Esophagus muscularis mucosa (tissue), 4 donors: ENCODE measurements around the gene LEP. TPM values are rescaled to one million over a fixed set of nuclear protein-coding genes. Genes with fewer than 3 reads are reported as not detected.

Source experiments
- DNase-seq: peaks from one replicate; pipeline ENCODE4 v3.0.0-alpha.2; 2017; ENCODE audit errors: extremely low spot score
- H3K27ac ChIP-seq, 4 donors: fragments of 200-600 bp; sonication (generic); replicated peaks in 1 of 4; 1 replicate in 3 of 4; 2 replicates in 1 of 4; pipeline ENCODE4 v1.5.1; 2016 to 2019; ENCODE audit warnings: mild to moderate bottlenecking in 1 of 4
- H3K27me3 ChIP-seq, 4 donors: fragments of 200-600 bp; sonication (generic); one replicate each; pipeline versions ENCODE4 v1.5.1 to v1.6.0; 2016 to 2019
- H3K36me3 ChIP-seq, 4 donors: fragments of 200-600 bp; sonication (generic); one replicate each; pipeline ENCODE4 v1.5.1; 2016 to 2019
- H3K4me1 ChIP-seq, 4 donors: fragments of 200-600 bp; sonication (generic); one replicate each; pipeline ENCODE4 v1.5.1; 2016 to 2019
- H3K4me3 ChIP-seq, 4 donors: fragments of 200-600 bp; sonication (generic); 1 replicate in 2 of 4; 2 replicates in 2 of 4; pipeline ENCODE4 v1.5.1; 2016 to 2019; ENCODE audit warnings: mild to moderate bottlenecking in 4 of 4, moderate library complexity in 1 of 4
- H3K9me3 ChIP-seq, 4 donors: fragments of 200-600 bp; sonication (generic); 1 replicate in 3 of 4; 2 replicates in 1 of 4; pipeline ENCODE4 v1.5.1; 2016 to 2019
- CTCF ChIP-seq, 3 experiments: fragments of 200-600 bp in 2 of 3; fragments of 450-650 bp in 1 of 3; sonication (generic) in 2 of 3; IDR thresholded peaks; one replicate each; pipeline ENCODE4 v1.5.1; 2017 to 2019; ENCODE audit warnings: antibody characterized with exemption in 3 of 3, mild to moderate bottlenecking in 2 of 3, moderate library complexity in 1 of 3
- EP300 ChIP-seq: sonication (generic); formaldehyde crosslinking; IDR thresholded peaks from one replicate; pipeline ENCODE4 v1.6.1; 2017; ENCODE audit warnings: antibody characterized with exemption
- POLR2A ChIP-seq: fragments of 450-650 bp; IDR thresholded peaks from one replicate; pipeline ENCODE4 v1.6.1; 2017; ENCODE audit warnings: antibody characterized with exemption, moderate library complexity, mild to moderate bottlenecking, low read depth
- POLR2AphosphoS5 ChIP-seq, 2 donors: sonication (generic); formaldehyde crosslinking; IDR thresholded peaks; one replicate each; pipeline ENCODE4 v1.6.1; 2017; ENCODE audit warnings: antibody characterized with exemption in 2 of 2
- WGBS: methylation state at CpG from one replicate; pipeline ENCODE4 v1.1.5; 2018; 5-methylcytosine and 5-hydroxymethylcytosine counted together
- intact Hi-C: fragments of 100-400 bp; cut with DNase I; formaldehyde crosslinking; loops from one replicate; pipeline ENCODE4 v1.15.1; 2023
- total RNA-seq, 4 donors: library from RNA; depleted of rRNA; stranded (reverse); fragments of >200 nt; gene quantifications; one replicate each; pipeline versions ENCODE4 v1.1.0 to v1.2.1, GENCODE V29; 2016

LEP gene
- total RNA-seq: not detected

DNA sequence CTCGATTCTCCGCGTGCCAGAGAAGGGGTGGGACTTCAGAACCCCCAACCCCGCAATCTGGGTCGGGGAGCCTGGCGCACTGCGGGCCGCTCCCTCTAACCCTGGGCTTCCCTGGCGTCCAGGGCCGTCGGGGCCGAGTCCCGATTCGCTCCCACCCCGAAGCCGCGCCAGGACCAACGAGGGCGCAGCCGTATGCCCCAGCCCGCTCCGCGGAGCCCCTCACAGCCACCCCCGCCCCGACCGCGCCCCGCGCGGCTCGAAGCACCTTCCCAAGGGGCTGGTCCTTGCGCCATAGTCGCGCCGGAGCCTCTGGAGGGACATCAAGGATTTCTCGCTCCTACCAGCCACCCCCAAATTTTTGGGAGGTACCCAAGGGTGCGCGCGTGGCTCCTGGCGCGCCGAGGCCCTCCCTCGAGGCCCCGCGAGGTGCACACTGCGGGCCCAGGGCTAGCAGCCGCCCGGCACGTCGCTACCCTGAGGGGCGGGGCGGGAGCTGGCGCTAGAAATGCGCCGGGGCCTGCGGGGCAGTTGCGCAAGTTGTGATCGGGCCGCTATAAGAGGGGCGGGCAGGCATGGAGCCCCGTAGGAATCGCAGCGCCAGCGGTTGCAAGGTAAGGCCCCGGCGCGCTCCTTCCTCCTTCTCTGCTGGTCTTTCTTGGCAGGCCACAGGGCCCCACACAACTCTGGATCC lies at the start of gene LEP:
LEP (plus strand) TSS at position 583 of the 691 bp plus-strand sequence. CDS start 10,741 bp downstream, outside the sequence.
- no peak for DNase-seq

GRCh38 chr7:128192497-128193142 lies 48.5 kb upstream of the LEP start:
- Histone ChIP-seq H3K4me1 (no peaks in the 10 kb centered on the region), H3K36me3 (no peaks in the 10 kb centered on the region), H3K27ac (no peak overlapping the region), H3K4me3 (no peak overlapping the region), H3K9me3 (peaks cover 0 to 25% (median 21%) of the 10 kb centered on the region in 4 donors), H3K27me3 (peaks cover 0 to 45% (median 0%) of the 10 kb centered on the region in 4 donors)
- TF ChIP-seq POLR2AphosphoS5 (IDR thresholded peaks at IDR 0.05): no peak
- no peak for DNase-seq
- 41% methylated on average over 19 of the region's 19 CpGs for WGBS
- intact Hi-C loops: no loop called here

More for the DNA sequence above, at the start of gene LEP:
- Histone ChIP-seq H3K36me3 (no peaks in the 10 kb centered on the region), H3K4me3 (no peak within 1 kb of the TSS), H3K4me1 (peaks cover 0 to 5% (median 1%) of the 10 kb centered on the region in 4 donors), H3K27ac (no peak within 1 kb of the TSS), H3K27me3 (peaks cover 0 to 45% (median 14%) of the 10 kb centered on the region in 4 donors), H3K9me3 (peaks cover 0 to 21% (median 17%) of the 10 kb centered on the region in 4 donors)
- TF ChIP-seq CTCF (IDR thresholded peaks at IDR 0.05) (no peak), POLR2A (no peak), EP300 (no peak), POLR2AphosphoS5 (IDR thresholded peaks at IDR 0.05) (no peak)
- intact Hi-C loops: no loop called here
- whole genome bisulfite sequencing: 27% methylated on average over 31 of the region's 67 CpGs

DNA sequence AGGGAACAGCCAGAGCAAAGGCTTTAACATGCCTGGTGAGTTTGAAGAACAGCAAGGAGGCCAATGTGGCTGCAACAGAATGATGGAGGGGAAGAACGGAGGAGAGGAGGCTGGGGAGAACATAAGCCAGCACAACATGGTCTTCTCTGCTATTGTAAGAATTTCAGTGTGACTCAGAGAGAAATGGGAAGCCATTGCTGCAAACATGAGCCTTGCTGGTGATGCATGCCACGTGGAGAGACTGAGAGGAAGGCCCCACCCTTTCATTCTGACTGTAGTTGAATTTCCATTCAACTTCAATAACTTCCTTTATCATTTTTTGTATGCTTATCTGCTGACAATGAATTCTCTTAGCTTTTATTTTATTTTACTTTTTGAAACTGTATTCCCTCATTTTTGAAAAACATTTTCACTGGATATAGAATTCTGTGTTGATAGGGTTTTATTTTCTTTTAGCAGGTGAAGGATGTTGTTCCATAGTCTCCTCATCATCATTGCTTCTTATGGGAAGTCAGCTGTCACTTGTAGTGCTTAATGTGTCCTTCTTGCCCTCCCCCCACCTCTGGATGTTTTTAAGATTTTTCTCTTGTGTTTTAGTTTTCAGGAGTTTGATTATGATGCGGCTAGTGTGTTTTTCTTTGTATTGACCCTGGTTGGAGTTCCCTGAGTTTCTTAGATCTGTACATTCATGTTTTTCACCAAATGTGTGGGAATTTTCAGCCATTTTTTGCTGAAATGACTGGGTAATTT lies 46.4 kb upstream of the LEP start:
- Histone ChIP-seq H3K27me3 (peaks cover 0 to 38% (median 0%) of the 10 kb centered on the region in 4 donors), H3K4me3 (no peak overlapping the region), H3K36me3 (no peaks in the 10 kb centered on the region), H3K9me3 (peaks cover 0 to 25% (median 21%) of the 10 kb centered on the region in 4 donors), H3K27ac (no peak overlapping the region), H3K4me1 (no peaks in the 10 kb centered on the region)
- TF ChIP-seq EP300: no peak
- DNase-seq: no peak
- intact Hi-C loops: no loop called here
- WGBS: 62% methylated on average over 3 of the region's 3 CpGs

DNA sequence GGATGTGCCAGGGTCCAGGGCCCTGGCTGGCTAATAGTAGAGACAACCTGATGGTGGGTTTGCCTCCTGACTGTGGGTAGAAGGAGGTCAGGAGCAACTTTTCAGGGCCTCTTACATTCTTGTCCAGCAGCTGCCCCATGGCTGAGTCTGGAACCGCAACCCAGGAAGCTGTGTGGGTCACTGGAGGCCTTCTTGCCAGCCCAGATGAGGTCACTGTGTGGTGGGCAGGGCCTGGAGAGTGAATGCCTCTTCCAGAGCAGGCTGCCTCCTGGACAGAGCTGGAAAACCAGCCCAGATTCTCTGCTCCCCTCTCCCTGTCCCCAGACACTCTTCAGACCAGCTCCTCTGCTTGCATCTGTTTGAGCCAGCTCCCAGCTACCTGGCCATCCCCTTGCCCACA lies 43.5 kb upstream of the LEP start:
- no CpG with 5 or more reads among the region's 1 CpG for WGBS
- Histone ChIP-seq H3K27me3 (peaks cover 0 to 51% (median 16%) of the 10 kb centered on the region in 4 donors), H3K9me3 (peaks cover 0 to 25% (median 21%) of the 10 kb centered on the region in 4 donors), H3K36me3 (no peaks in the 10 kb centered on the region), H3K27ac (no peak overlapping the region), H3K4me1 (peaks cover 7 to 11% (median 11%) of the 10 kb centered on the region in 4 donors), H3K4me3 (no peak overlapping the region)
- TF ChIP-seq CTCF (IDR thresholded peaks at IDR 0.05) (no peak), POLR2AphosphoS5 (IDR thresholded peaks at IDR 0.05) (no peak), POLR2A (no peak), EP300 (no peak)
- DNase-seq: no peak
- intact Hi-C loops: no loop called here

DNA sequence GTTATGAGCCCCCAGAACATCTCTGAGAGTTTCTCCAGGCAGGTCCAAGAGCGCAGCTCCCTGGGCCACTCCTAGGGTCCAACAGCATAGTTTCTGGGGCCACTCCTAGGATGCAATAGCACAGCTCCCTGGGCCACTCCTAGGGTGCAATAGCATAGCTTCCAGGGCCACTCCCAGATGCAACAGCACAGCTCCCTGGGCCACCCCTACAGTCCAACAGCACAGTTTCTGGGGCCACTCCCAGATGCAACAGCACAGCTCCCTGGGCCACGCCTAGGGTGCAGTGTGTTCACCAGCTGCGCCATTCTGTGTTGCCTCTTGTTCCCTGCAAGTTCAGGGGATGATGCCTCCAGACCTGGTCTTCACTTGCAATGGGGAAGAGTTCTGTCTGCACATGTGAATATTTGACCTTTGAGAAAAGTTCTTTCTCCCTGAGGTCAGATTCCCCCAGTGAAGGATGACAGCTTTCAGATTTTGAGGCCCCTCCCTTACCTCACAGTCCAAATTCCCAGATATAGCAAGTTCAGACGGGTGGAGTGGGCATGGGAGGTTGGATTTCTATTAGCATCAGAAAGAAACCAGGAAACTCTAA lies 43.0 kb upstream of the LEP start:
- H3K4me3 ChIP-seq: no peak overlapping the region
- peaks cover 7 to 11% (median 11%) of the 10 kb centered on the region in 4 donors for H3K4me1 ChIP-seq
- intact Hi-C loops: no loop called here
- H3K27ac ChIP-seq: no peak overlapping the region
- H3K9me3 ChIP-seq: peaks cover 0 to 25% (median 21%) of the 10 kb centered on the region in 4 donors
- DNase-seq: no peak
- H3K36me3 ChIP-seq: no peaks in the 10 kb centered on the region
- WGBS: 81% methylated on average over 4 of the region's 4 CpGs
- H3K27me3 ChIP-seq: peaks cover 0 to 52% (median 18%) of the 10 kb centered on the region in 4 donors
- TF ChIP-seq POLR2AphosphoS5 (IDR thresholded peaks at IDR 0.05): no peak
- no peak for TF ChIP-seq POLR2A
- TF ChIP-seq CTCF (IDR thresholded peaks at IDR 0.05): no peak
- no peak for TF ChIP-seq EP300
